Fibroblast of the aortic adventitia (primary cell): ENCODE data around the gene METTL9. TPM values are rescaled to one million over a fixed set of nuclear protein-coding genes. Genes with fewer than 3 reads are reported as not detected.
"Not testable (repeated sequence)": the region's sequence is repeated elsewhere in the genome, so short reads cannot be mapped to it uniquely, and the experiment has no call there.

Experiments
- DNase-seq: peaks from one replicate; pipeline ENCODE4 v3.0.0-alpha.2; 2010; ENCODE audit warnings: low read depth
- H3K4me3 ChIP-seq: 2 replicates; pipeline ENCODE4 v1.5.1; 2011; ENCODE audit warnings: low read depth, mild to moderate bottlenecking, control low read depth, low read length, moderate library complexity
- total RNA-seq: library from RNA; depleted of rRNA; stranded (reverse); fragments of >200 nt; gene quantifications from 2 replicates; pipeline ENCODE4 v1.2.3, GENCODE V29; 2012; ENCODE audit warnings: low replicate concordance
- TF ChIP-seq, protein P1 (sequence below): IDR thresholded peaks from 2 replicates; pipeline ENCODE4 v1.5.1; 2011; ENCODE audit warnings: mild to moderate bottlenecking, low read length, control low read depth, inconsistent platforms; ENCODE audit not compliant: insufficient read depth

METTL9 gene
- total RNA-seq, 1 donor = 221 TPM

GRCh38 chr16:21598701-21599121 is 666 bp upstream of the METTL9 start:
- peak; percentile 14 for DNase-seq
- peak overlapping the region; percentile 90 for H3K4me3 ChIP-seq
- TF ChIP-seq, protein P1, sequence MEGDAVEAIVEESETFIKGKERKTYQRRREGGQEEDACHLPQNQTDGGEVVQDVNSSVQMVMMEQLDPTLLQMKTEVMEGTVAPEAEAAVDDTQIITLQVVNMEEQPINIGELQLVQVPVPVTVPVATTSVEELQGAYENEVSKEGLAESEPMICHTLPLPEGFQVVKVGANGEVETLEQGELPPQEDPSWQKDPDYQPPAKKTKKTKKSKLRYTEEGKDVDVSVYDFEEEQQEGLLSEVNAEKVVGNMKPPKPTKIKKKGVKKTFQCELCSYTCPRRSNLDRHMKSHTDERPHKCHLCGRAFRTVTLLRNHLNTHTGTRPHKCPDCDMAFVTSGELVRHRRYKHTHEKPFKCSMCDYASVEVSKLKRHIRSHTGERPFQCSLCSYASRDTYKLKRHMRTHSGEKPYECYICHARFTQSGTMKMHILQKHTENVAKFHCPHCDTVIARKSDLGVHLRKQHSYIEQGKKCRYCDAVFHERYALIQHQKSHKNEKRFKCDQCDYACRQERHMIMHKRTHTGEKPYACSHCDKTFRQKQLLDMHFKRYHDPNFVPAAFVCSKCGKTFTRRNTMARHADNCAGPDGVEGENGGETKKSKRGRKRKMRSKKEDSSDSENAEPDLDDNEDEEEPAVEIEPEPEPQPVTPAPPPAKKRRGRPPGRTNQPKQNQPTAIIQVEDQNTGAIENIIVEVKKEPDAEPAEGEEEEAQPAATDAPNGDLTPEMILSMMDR = no peak

DNA sequence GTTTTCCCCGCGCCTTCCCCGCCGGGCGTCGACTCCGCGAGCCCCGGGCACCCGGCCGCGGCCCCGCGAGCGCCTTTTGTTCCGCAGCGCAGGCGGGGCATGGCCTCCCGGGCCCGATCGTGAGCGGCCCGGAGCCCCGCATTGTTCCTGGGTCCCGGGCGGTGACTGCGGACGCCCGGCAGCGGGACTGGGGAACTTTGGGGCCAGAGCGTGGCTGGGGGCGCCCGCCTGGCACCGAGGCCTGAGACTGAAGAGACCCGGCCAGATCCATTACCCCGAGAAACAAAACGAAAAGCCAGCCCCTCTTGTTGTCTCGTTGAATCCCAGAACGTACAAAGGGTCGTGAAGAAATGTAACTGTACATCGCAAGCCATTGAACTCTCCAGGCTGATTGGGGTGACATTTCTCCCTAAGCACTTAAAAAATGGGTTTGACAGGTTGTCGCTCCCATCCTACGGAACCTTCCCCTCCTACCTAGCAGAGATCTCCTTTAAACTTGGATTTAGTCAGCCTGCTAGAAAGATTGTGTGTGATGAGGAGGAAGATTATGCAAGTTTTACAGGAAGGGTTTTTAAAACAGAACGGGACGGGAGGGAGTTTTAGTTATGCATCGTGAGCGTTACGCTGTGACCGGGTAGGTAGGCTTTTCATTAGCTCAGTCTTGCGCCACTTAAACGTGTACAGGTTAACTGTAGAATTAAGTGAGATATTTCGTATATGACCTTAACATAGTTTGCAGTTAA is 825 bp downstream of the METTL9 start:
- peak; percentile 51 for DNase-seq
- TF ChIP-seq, protein P1 = no peak

DNA sequence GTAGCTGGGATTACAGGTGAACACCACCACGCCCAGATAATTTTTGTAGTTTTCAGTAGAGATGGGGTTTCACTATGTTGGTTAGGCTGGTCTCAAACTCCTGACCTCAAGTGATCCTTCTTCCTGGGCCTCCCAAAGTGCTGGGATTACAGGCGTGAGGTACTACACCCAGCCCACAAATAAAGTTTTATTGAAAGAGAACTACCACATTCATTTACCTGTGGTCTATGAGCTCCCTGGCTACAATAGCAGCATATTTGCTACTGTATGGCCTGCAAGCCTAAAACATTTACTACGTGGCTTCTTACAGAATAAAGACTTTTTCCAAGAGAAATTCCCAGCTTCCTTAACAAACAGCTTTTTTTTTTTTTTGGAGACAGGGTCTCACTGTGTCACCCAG is 3.4 kb downstream of the METTL9 start:
- DNase-seq = no peak
- no peak overlapping the region for H3K4me3 ChIP-seq

More for the DNA sequence above, 825 bp downstream of the METTL9 start:
- peak overlapping the region; percentile 90 for H3K4me3 ChIP-seq

DNA sequence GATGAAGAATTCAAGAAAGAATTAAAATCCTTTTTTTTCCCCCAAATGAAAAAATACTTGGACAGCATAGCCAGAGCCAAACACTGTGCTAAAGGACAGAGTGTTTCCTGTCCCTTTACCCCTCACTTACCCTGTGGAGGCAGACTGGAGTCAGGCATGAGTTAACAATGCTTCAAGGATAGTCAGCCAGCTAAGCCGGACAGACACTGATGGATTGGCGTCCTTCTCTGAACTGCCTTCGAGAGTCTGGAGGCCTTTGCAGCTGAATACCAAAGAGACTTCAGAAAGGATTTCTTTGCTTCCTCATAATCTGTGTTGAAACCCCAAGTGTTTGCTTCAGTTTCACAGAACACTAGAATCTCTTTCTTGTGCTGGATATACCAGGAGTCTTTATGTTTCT is 4.6 kb downstream of the METTL9 start:
- TF ChIP-seq, protein P1 = no peak
- no peak for DNase-seq

More for the DNA sequence above, 3.4 kb downstream of the METTL9 start:
- TF ChIP-seq, protein P1 = no peak

DNA sequence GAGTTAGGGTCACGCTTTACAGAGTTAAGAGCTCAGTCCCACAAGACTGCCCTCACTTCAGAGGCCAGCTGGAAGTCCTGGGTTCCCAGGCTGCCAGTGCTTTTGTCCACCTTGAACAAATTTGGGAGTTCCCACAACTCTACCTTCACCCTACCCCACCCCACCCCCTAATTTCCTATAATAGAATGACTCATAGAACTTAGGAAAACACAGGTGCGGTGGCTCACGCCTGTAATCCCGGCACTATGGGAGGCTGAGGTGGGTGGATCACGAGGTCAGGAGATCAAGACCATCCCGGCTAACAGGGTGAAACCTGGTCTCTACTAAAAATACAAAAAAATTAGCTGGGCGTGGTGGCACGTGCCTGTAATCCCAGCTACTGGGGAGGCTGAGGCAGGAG is 6.5 kb downstream of the METTL9 start:
- not testable (repeated sequence) for H3K4me3 ChIP-seq, DNase-seq

More for the DNA sequence above, 4.6 kb downstream of the METTL9 start:
- H3K4me3 ChIP-seq = no peak overlapping the region

DNA sequence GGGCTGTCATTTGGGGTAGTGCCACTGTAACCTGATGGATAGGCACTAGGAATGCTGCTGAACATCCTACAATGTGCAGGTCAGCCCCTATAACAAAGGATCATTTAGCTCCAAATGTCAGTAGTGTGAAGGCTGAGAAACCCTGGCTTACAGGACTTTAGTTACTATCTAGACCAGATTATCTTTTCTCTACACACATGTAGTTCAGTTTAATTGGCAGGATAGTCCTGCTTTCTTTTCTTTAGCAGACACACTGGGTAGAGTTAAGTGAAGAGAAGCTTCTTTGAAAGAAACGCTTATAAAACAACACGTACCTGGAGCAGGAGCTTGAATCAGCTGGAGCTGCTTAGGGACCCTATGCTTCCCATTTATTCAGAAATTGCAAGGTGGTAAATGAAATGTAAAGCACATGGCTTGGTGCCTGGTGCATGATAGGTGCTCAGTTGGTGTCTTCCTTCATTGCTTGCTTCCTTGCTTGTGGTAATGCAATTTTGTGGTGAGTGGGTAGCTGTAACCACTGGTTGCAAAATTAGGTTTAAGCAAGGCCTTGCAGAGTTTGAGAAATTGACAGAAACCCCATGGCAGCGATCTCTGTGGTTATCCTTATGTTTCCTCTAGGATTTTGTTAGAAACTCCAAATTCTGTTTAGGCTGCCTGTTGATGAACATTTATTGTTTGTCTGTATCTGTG is 9.4 kb downstream of the METTL9 start:
- H3K4me3 ChIP-seq = no peak overlapping the region
- TF ChIP-seq, protein P1 = no peak
- DNase-seq = no peak

DNA sequence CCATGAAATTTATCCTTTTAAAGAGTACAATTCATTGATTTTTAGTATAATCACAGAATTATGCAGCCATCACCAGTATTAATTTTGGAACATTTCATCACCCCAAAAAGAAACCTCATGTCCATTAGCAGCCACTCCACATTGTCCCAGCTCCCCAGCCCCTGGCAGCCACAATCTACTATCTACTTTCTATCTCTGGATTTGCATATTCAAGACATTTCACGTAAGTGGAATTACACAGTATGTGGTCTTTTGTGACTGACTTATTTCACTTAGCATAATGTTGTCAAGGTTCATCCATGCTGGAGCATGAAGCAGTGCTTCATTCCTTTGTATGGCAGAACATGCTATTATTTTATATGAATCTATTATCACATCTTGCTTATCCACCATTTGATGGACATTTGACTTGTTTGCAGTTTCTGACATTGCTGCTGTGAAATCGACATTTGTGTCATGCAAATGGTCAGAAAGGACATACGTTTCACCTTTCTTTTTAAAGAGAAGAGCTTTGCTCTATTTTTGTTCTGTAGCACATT is 10.7 kb downstream of the METTL9 start:
- no peak overlapping the region for H3K4me3 ChIP-seq
- TF ChIP-seq, protein P1 = no peak
- no peak for DNase-seq
